Retinal pigment epithelial cell (primary cell): ENCODE measurements around the gene MED15.

Source experiments
- DNase-seq: peaks from one replicate; pipeline ENCODE4 v3.0.0-alpha.2; 2010; ENCODE audit warnings: low read depth
- H3K4me3 ChIP-seq: 2 replicates; pipeline ENCODE4 v1.5.1; 2011; ENCODE audit warnings: mild to moderate bottlenecking, low read length, control low read depth, moderate library complexity
- TF ChIP-seq, protein P1 (sequence below): conservative IDR thresholded peaks from 2 replicates; pipeline ENCODE4 v1.5.1; 2011; ENCODE audit warnings: low read depth, low read length, control low read depth, inconsistent platforms

Gene MED15

GRCh38 chr22:20522134-20523004, 15.0 kb downstream of the MED15 start:
- no peak overlapping the region for H3K4me3 ChIP-seq
- TF ChIP-seq, protein P1, sequence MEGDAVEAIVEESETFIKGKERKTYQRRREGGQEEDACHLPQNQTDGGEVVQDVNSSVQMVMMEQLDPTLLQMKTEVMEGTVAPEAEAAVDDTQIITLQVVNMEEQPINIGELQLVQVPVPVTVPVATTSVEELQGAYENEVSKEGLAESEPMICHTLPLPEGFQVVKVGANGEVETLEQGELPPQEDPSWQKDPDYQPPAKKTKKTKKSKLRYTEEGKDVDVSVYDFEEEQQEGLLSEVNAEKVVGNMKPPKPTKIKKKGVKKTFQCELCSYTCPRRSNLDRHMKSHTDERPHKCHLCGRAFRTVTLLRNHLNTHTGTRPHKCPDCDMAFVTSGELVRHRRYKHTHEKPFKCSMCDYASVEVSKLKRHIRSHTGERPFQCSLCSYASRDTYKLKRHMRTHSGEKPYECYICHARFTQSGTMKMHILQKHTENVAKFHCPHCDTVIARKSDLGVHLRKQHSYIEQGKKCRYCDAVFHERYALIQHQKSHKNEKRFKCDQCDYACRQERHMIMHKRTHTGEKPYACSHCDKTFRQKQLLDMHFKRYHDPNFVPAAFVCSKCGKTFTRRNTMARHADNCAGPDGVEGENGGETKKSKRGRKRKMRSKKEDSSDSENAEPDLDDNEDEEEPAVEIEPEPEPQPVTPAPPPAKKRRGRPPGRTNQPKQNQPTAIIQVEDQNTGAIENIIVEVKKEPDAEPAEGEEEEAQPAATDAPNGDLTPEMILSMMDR = no peak
- no peak for DNase-seq

- TF ChIP-seq, protein P1 = no peak
- DNase-seq = no peak
- H3K4me3 ChIP-seq = no peak overlapping the region
Measured at GRCh38 chr22:20523086-20523983, 15.9 kb downstream of the MED15 start.

DNA sequence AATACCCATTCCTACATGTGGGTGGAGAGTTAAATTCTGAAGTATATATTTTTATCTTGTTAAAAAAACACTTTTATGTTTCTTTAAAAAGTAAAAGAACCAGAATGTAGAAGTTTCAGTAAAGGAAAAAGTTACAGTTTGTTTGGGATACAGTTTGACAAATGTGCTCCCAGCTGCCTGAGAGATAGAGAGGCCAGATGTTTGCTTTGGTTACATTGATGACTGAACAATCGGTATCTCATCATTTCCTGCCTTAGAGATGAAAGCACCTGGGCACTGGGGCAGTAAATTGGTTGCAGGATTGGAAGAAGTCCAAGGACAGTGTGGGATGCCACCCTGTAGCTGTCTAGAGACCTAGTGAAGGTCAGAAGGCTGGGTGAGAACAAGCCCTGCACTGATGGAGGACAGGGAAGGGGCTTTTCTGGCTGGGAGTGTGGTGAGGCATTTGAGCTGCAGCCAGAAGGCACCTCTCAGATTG, 16.6 kb downstream of the MED15 start:
- H3K4me3 ChIP-seq = no peak overlapping the region
- TF ChIP-seq, protein P1 = no peak
- DNase-seq = no peak

DNA sequence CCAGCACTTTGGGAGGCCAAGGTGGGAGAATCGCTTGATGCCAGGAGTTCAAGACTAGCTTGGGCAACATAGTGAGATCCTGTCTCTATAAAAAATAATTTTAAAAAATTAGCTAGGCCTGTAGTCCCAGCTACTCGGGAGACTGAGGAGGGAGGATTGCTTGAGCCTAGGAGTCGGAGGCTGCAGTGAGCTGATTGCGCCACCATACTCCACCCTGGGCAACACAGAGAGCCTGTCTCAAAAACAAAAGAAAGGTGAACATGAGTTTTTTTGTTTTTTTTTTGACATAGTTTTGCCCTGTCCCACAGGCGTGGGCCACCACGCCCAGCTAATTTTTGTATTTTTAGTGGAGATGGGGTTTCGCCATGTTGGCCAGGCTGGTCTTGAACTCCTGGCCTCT, 17.6 kb downstream of the MED15 start:
- TF ChIP-seq, protein P1 = no peak

DNA sequence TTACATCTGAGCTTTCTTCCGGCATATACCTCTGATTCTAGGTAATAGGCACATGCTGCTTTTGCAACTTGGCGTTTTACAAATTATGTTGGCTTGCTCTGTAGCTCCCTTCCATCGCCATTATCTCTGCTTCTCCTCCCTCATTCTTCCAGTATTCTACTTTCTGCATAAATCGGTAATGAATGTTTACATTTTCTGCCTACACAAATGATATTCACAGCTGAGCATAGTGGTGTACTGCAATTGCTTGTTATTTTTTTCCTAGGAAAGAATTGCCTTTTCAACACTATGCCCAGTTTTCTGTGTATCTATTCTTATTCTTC, 18.9 kb downstream of the MED15 start:
- TF ChIP-seq, protein P1 = no peak
- DNase-seq = no peak
- no peak overlapping the region for H3K4me3 ChIP-seq

More for the DNA sequence above, 17.6 kb downstream of the MED15 start:
- no peak overlapping the region for H3K4me3 ChIP-seq
- DNase-seq = no peak

DNA sequence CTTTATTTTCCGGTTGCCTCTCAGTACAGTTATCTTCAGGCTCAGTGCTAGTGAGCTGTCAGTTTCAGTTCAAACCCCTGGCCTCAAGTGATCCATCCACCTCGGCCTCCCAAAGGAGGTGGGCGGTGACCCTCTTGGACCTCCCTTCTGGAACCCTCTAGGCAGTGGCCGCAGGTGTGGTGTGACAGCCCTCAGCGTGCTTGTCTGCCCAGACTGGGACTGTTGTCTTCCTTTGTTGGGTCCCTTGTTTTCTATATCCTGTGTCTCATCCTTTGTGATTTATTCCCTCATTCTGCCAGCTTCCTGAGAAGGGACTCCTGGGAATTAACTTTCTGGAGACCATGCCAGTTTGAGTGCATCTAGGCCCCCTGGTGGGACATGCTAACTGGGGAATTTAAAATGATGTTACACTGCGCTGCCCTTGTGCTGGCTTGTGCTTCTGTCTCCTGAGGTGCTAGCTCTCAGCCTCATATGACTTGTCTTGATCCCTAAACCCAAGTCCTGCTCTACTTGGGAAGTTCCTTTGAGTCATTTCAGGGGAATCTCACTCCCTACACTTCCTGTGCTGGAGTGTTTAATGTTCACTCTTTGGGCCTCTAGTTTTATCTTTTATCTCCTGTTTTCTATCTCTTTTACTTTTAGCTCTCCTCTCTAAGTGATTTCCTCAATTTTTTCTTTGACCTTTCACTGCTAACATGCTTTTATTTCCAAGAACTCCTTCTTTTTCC, 19.4 kb downstream of the MED15 start:
- DNase-seq = no peak
- TF ChIP-seq, protein P1 = no peak
- no peak overlapping the region for H3K4me3 ChIP-seq
